ENCODE measurements around the gene SP140. TPM values are rescaled to one million over a fixed set of nuclear protein-coding genes. Genes with fewer than 3 reads are reported as not detected.

Gene SP140
- total and polyA plus RNA-seq, 2 of the 13 experiments (the other 11 are each of a cell fraction or from before 2014, with no cell fraction given) = 0.57 to 0.80 TPM

DNA sequence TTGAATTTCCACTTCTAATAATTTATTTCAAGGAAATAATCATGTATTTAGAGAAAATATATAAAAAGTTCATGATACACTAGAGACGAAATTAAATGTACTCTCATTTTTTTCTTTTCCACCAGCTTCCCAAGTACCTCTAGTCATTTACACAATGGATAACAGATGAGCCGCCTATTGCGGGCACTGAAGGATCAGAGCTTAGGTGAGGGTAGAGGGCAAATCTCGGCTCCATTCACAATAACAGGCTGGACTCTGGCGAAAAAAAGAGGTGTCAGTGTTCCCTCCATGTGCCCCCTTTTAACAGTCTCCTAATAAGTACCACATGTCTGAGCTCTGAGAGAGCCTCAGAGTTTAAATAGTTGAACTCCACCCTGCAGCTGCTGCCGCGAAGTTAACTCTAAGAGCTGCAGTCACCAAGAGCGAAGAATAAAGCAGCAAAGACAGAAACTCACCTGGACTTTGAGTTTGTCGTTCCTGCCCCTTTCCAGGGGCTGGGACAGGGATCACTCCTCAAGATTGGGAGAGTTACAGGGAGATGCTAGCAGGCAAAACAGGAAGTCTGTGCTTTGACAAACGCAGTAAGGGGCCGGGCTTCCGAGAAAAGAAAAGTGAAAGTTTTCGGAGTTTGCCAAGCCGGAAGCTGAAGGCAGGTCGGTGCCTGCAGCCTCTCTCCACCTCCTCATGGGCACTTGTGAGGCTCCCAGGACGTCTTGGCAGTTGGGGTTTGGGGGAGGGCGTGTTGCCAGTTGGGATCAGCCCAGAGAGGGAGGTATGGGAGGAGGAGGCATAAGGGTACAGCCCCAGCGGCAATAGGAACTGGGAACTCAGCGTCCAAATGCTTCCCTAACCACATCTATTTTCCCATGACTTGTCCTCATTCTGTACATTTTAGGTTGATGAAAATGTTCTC, 5.9 kb upstream of the SP140 start, which contains the start of gene SP110 (continued):
- TF ChIP-seq ZNF781 (CRISPR knock-in tag; IDR thresholded peaks at IDR 0.05; ENCODE audit: borderline replicate concordance, not compliant biosample characterization) (peak; percentile 14), SALL2 (CRISPR knock-in tag; IDR thresholded peaks at IDR 0.05) (0 out of 2 replicates have a peak, but pooled peaks have one; percentile 35), ZNF850 (CRISPR knock-in tag; conservative IDR thresholded peaks at IDR 0.05) (no peak), ZNF598 (CRISPR knock-in tag; IDR thresholded peaks at IDR 0.05; ENCODE audit: borderline replicate concordance) (peak; percentile 90), TBX2 (CRISPR knock-in tag; IDR thresholded peaks at IDR 0.05; ENCODE audit: borderline replicate concordance) (0 out of 2 replicates have a peak, but pooled peaks have one; percentile 48), FOXO1 (CRISPR knock-in tag; IDR thresholded peaks at IDR 0.05) (peak; percentile 23; the same call in 1 of the 2 replicates), RNF2 (conservative IDR thresholded peaks at IDR 0.05; ENCODE audit: low read depth) (no peak), SIN3A (IDR thresholded peaks at IDR 0.05; ENCODE audit: borderline replicate concordance, low read depth, low read length) (peak; percentile 48; the same call in 1 of the 2 replicates), NR2C2 (CRISPR knock-in tag; IDR thresholded peaks at IDR 0.05; ENCODE audit: borderline replicate concordance) (peak; percentile 43; the same call in 1 of the 2 replicates), LCORL (IDR thresholded peaks at IDR 0.05) (no peak), LCORL (CRISPR knock-in tag; IDR thresholded peaks at IDR 0.05) (peak; percentile 70; the same call in 1 of the 2 replicates), SALL1 (CRISPR knock-in tag; IDR thresholded peaks at IDR 0.05) (peak; percentile 79), SSRP1 (CRISPR knock-in tag; IDR thresholded peaks at IDR 0.05) (peak; percentile 72; the same call in 1 of the 2 replicates), BORCS8-MEF2B (CRISPR knock-in tag; IDR thresholded peaks at IDR 0.05) (peak; percentile 79; the same call in 1 of the 2 replicates)
- TF ChIP-seq, protein P1, sequence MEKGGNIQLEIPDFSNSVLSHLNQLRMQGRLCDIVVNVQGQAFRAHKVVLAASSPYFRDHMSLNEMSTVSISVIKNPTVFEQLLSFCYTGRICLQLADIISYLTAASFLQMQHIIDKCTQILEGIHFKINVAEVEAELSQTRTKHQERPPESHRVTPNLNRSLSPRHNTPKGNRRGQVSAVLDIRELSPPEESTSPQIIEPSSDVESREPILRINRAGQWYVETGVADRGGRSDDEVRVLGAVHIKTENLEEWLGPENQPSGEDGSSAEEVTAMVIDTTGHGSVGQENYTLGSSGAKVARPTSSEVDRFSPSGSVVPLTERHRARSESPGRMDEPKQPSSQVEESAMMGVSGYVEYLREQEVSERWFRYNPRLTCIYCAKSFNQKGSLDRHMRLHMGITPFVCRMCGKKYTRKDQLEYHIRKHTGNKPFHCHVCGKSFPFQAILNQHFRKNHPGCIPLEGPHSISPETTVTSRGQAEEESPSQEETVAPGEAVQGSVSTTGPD (CRISPR knock-in tag; IDR thresholded peaks at IDR 0.05) = no peak
- TF ChIP-seq, protein P2, sequence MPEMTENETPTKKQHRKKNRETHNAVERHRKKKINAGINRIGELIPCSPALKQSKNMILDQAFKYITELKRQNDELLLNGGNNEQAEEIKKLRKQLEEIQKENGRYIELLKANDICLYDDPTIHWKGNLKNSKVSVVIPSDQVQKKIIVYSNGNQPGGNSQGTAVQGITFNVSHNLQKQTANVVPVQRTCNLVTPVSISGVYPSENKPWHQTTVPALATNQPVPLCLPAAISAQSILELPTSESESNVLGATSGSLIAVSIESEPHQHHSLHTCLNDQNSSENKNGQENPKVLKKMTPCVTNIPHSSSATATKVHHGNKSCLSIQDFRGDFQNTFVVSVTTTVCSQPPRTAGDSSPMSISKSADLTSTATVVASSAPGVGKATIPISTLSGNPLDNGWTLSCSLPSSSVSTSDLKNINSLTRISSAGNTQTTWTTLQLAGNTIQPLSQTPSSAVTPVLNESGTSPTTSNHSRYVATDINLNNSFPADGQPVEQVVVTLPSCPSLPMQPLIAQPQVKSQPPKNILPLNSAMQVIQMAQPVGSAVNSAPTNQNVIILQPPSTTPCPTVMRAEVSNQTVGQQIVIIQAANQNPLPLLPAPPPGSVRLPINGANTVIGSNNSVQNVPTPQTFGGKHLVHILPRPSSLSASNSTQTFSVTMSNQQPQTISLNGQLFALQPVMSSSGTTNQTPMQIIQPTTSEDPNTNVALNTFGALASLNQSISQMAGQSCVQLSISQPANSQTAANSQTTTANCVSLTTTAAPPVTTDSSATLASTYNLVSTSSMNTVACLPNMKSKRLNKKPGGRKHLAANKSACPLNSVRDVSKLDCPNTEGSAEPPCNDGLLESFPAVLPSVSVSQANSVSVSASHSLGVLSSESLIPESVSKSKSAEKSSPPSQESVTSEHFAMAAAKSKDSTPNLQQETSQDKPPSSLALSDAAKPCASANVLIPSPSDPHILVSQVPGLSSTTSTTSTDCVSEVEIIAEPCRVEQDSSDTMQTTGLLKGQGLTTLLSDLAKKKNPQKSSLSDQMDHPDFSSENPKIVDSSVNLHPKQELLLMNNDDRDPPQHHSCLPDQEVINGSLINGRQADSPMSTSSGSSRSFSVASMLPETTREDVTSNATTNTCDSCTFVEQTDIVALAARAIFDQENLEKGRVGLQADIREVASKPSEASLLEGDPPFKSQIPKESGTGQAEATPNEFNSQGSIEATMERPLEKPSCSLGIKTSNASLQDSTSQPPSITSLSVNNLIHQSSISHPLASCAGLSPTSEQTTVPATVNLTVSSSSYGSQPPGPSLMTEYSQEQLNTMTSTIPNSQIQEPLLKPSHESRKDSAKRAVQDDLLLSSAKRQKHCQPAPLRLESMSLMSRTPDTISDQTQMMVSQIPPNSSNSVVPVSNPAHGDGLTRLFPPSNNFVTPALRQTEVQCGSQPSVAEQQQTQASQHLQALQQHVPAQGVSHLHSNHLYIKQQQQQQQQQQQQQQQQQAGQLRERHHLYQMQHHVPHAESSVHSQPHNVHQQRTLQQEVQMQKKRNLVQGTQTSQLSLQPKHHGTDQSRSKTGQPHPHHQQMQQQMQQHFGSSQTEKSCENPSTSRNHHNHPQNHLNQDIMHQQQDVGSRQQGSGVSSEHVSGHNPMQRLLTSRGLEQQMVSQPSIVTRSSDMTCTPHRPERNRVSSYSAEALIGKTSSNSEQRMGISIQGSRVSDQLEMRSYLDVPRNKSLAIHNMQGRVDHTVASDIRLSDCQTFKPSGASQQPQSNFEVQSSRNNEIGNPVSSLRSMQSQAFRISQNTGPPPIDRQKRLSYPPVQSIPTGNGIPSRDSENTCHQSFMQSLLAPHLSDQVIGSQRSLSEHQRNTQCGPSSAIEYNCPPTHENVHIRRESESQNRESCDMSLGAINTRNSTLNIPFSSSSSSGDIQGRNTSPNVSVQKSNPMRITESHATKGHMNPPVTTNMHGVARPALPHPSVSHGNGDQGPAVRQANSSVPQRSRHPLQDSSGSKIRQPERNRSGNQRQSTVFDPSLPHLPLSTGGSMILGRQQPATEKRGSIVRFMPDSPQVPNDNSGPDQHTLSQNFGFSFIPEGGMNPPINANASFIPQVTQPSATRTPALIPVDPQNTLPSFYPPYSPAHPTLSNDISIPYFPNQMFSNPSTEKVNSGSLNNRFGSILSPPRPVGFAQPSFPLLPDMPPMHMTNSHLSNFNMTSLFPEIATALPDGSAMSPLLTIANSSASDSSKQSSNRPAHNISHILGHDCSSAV (CRISPR knock-in tag; IDR thresholded peaks at IDR 0.05; ENCODE audit: borderline replicate concordance) = 0 out of 2 replicates have a peak, but pooled peaks have one; percentile 51
- TF ChIP-seq, protein P3, sequence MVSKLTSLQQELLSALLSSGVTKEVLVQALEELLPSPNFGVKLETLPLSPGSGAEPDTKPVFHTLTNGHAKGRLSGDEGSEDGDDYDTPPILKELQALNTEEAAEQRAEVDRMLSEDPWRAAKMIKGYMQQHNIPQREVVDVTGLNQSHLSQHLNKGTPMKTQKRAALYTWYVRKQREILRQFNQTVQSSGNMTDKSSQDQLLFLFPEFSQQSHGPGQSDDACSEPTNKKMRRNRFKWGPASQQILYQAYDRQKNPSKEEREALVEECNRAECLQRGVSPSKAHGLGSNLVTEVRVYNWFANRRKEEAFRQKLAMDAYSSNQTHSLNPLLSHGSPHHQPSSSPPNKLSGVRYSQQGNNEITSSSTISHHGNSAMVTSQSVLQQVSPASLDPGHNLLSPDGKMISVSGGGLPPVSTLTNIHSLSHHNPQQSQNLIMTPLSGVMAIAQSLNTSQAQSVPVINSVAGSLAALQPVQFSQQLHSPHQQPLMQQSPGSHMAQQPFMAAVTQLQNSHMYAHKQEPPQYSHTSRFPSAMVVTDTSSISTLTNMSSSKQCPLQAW (CRISPR knock-in tag; IDR thresholded peaks at IDR 0.05) = peak; percentile 61; the same call in 1 of the 2 replicates
